Loucy (cell line): ENCODE data around the gene GFPT2.

Experiments used
- H2AFZ ChIP-seq: fragments of 200-600 bp; sonication (generic); 2 replicates; pipeline ENCODE4 v1.6.0; 2016; ENCODE audit warnings: antibody characterized with exemption, mild to moderate bottlenecking, low read length, moderate library complexity
- H3F3A ChIP-seq: fragments of 200-600 bp; 2 replicates; pipeline ENCODE4 v1.6.0; 2016; ENCODE audit warnings: antibody characterized with exemption, low read depth, mild to moderate bottlenecking
- H3K27me3 ChIP-seq: fragments of 200-600 bp; sonication (generic); 2 replicates; pipeline ENCODE4 v1.6.1; 2014; ENCODE audit warnings: low read length, mild to moderate bottlenecking; ENCODE audit not compliant: insufficient read depth, poor library complexity, severe bottlenecking
- H3K36me3 ChIP-seq: fragments of 200-600 bp; sonication (generic); 2 replicates; pipeline ENCODE4 v1.6.1; 2016; ENCODE audit warnings: low read length; ENCODE audit not compliant: insufficient read depth
- H3K4me1 ChIP-seq: fragments of 200-600 bp; sonication (generic); 2 replicates; pipeline ENCODE4 v1.5.1; 2014; ENCODE audit warnings: low read length, mild to moderate bottlenecking; ENCODE audit not compliant: insufficient read depth, poor library complexity, severe bottlenecking
- H3K4me2 ChIP-seq: fragments of 200-600 bp; sonication (generic); 2 replicates; pipeline ENCODE4 v1.6.0; 2014; ENCODE audit warnings: antibody characterized with exemption, low read length, low read depth, mild to moderate bottlenecking; ENCODE audit not compliant: poor library complexity, severe bottlenecking
- H3K4me3 ChIP-seq: fragments of 200-600 bp; sonication (generic); 2 replicates; pipeline ENCODE4 v1.5.1; 2014; ENCODE audit warnings: low read length, mild to moderate bottlenecking, mixed read lengths; ENCODE audit not compliant: poor library complexity, severe bottlenecking
- H3K79me2 ChIP-seq: fragments of 200-600 bp; sonication (generic); 2 replicates; pipeline ENCODE4 v1.6.1; 2014; ENCODE audit warnings: low read length; ENCODE audit not compliant: insufficient read depth
- H3K9ac ChIP-seq: fragments of 200-600 bp; sonication (generic); 2 replicates; pipeline ENCODE4 v1.6.0; 2014; ENCODE audit warnings: mild to moderate bottlenecking, low read depth, low read length, moderate library complexity; ENCODE audit not compliant: poor library complexity, severe bottlenecking
- H3K9me2 ChIP-seq: fragments of 200-600 bp; sonication (generic); replicated peaks from 2 replicates; pipeline ENCODE4 v1.6.1; 2016; ENCODE audit warnings: low read depth, low read length, mixed read lengths
- H3K9me3 ChIP-seq: fragments of 200-600 bp; sonication (generic); 2 replicates; pipeline ENCODE4 v1.6.1; 2014; ENCODE audit warnings: mild to moderate bottlenecking, antibody characterized with exemption, low read length, low read depth; ENCODE audit not compliant: insufficient read depth
- H4K20me1 ChIP-seq: fragments of 200-600 bp; sonication (generic); 2 replicates; pipeline ENCODE4 v1.6.0; 2014; ENCODE audit warnings: antibody characterized with exemption, low read length, mild to moderate bottlenecking; ENCODE audit not compliant: insufficient read depth, poor library complexity, severe bottlenecking
- EZH2phosphoT487 ChIP-seq: fragments of 200-600 bp; IDR thresholded peaks from 2 replicates; pipeline ENCODE4 v1.6.1; 2018; ENCODE audit warnings: antibody characterized with exemption, mild to moderate bottlenecking, moderate library complexity, borderline replicate concordance
- TF ChIP-seq, protein P1 (sequence below): fragments of 200-600 bp; sonication (generic); conservative IDR thresholded peaks from 2 replicates; pipeline ENCODE4 v1.5.1; 2014; ENCODE audit warnings: mild to moderate bottlenecking, antibody characterized with exemption, low read length

Gene GFPT2

DNA sequence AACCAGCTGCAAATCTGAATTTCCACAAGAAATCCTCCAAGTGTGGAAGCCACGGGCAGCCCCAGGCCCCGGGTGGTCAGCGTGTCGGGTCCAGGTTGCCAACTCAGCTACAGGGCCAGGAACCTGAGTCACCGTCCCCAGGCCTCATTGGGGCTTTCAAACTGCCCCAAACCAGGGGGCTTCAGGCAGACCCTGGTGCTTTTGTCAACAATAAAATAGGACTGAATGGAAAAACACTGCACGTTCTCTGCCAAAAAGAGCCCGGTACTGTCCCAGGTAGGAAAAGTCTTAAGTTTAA is 24.0 kb downstream of the GFPT2 start:
- Histone ChIP-seq H3K79me2 (no peaks in the 10 kb centered on the region), H2AFZ (no peak overlapping the region), H3K9me2 (no peaks in the 10 kb centered on the region), H3K4me3 (no peak overlapping the region), H3K4me1 (no peaks in the 10 kb centered on the region), H3K27me3 (no peaks in the 10 kb centered on the region), H3K36me3 (no peaks in the 10 kb centered on the region), H3K9ac (no peak overlapping the region), H3K9me3 (no peaks in the 10 kb centered on the region), H3F3A (no peaks in the 10 kb centered on the region), H4K20me1 (no peaks in the 10 kb centered on the region), H3K4me2 (no peak overlapping the region)
- TF ChIP-seq, protein P1, sequence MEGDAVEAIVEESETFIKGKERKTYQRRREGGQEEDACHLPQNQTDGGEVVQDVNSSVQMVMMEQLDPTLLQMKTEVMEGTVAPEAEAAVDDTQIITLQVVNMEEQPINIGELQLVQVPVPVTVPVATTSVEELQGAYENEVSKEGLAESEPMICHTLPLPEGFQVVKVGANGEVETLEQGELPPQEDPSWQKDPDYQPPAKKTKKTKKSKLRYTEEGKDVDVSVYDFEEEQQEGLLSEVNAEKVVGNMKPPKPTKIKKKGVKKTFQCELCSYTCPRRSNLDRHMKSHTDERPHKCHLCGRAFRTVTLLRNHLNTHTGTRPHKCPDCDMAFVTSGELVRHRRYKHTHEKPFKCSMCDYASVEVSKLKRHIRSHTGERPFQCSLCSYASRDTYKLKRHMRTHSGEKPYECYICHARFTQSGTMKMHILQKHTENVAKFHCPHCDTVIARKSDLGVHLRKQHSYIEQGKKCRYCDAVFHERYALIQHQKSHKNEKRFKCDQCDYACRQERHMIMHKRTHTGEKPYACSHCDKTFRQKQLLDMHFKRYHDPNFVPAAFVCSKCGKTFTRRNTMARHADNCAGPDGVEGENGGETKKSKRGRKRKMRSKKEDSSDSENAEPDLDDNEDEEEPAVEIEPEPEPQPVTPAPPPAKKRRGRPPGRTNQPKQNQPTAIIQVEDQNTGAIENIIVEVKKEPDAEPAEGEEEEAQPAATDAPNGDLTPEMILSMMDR = no peak

DNA sequence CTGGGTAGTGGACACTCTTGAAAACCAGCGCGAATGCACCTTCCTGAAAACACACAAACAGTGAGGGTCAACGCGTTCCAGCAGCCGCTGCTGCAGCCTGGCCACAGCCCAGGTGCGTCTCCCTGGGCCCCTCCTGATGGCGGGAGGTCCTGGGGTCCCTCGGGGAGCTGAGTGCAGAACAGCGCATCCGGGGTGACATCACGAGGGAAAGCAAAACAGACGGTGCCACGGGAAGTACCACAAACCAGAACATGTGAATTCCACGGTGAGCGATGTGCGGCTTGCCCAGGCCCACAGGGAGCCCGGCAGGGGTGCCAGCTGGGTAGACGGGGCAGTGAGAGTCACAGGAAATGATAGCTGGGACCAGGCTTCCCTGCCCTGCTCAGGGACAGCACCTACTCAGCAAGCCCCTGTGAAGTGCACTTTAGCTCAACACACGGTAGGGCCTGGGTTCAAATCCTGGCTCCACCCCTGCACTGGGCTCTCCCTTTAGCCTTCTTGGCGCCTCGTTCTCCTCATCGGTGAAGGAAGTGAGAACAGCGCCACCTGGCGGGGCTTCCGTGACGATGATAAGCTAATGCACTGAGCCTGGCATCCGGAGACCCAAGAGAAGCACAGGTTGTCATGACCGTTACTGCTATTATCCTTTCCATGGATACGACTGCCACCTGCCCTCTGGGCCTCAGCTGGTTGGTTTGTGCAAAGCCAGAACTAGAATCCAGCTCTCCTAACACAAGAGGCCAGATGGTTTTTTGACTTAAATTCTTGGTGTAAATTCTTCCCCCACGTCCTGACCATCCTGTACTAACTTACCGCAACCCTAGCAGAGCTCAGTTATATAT is 24.6 kb downstream of the GFPT2 start:
- H3K9me3 ChIP-seq = no peaks in the 10 kb centered on the region
- H3K9ac ChIP-seq = no peak overlapping the region
- no peaks in the 10 kb centered on the region for H4K20me1 ChIP-seq
- no peaks in the 10 kb centered on the region for H3K36me3 ChIP-seq
- no peak overlapping the region for H3K4me2 ChIP-seq
- no peak overlapping the region for H3K4me3 ChIP-seq
- TF ChIP-seq, protein P1 = peak; percentile 60
- TF ChIP-seq EZH2phosphoT487 = no peak
- H2AFZ ChIP-seq = 0 out of 2 replicates have a peak overlapping the region, but pooled peaks have one; percentile 55
- no peaks in the 10 kb centered on the region for H3K27me3 ChIP-seq
- no peaks in the 10 kb centered on the region for H3K9me2 ChIP-seq
- no peaks in the 10 kb centered on the region for H3K79me2 ChIP-seq
- H3F3A ChIP-seq = no peaks in the 10 kb centered on the region
- no peaks in the 10 kb centered on the region for H3K4me1 ChIP-seq

DNA sequence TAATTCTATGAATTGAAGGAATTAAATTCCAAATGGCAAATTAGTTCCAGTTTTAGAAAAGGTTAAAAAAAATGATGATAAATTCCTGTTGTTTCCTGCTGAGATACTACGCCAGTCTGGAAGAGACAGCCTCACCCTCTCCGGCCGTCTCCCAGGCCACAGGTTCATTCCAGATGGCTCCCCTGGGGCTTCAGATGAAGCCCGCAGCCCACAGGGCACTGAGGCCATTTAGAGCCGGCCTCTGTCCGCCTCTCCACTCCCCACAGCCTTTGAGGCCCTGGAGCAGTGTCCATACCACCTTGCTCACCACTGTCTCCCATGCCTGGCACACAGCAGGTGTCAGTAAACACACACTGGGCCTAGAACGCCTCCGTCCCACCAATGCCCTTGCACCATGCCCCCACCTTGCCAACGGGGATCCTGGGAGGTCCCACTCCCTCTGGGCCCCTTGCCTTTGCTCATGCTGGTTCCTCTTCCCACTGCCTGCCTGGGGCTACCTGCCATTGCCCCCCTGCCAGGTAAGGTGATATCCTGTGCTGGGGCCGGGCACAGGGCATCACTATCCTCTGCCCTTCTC is 26.1 kb downstream of the GFPT2 start:
- H3K36me3 ChIP-seq = no peaks in the 10 kb centered on the region
- no peak overlapping the region for H3K9ac ChIP-seq
- H2AFZ ChIP-seq = no peak overlapping the region
- H4K20me1 ChIP-seq = no peaks in the 10 kb centered on the region
- H3F3A ChIP-seq = no peaks in the 10 kb centered on the region
- H3K4me2 ChIP-seq = no peak overlapping the region
- TF ChIP-seq EZH2phosphoT487 = no peak
- TF ChIP-seq, protein P1 = no peak
- no peak overlapping the region for H3K4me3 ChIP-seq
- no peaks in the 10 kb centered on the region for H3K4me1 ChIP-seq
- no peaks in the 10 kb centered on the region for H3K79me2 ChIP-seq
- H3K9me2 ChIP-seq = no peaks in the 10 kb centered on the region
- H3K9me3 ChIP-seq = no peaks in the 10 kb centered on the region
- no peaks in the 10 kb centered on the region for H3K27me3 ChIP-seq
